K562 (cell line): ENCODE results near the gene CPSF6.

ENCODE experiments used
- BMI1 ChIP-seq: fragments of 150-350 bp; IDR thresholded peaks from 2 replicates; pipeline ENCODE4 v1.6.1; 2014; ENCODE audit warnings: low read length
- EP300 ChIP-seq: IDR thresholded peaks from 2 replicates; pipeline ENCODE4 v1.6.1; 2012; ENCODE audit warnings: low read length, improper control_type of control experiment
- HDAC2 ChIP-seq: fragments of 450-650 bp; IDR thresholded peaks from 2 replicates; pipeline ENCODE4 v1.6.1; 2016; ENCODE audit warnings: mild to moderate bottlenecking
- NFE2L1 ChIP-seq: fragments of 450-650 bp; IDR thresholded peaks from 2 replicates; pipeline ENCODE4 v1.6.1; 2016; ENCODE audit warnings: missing genetic modification characterization, low read depth, mild to moderate bottlenecking, missing compliant biosample characterization, moderate library complexity, borderline replicate concordance
- NR1H2 ChIP-seq: sonication (generic); formaldehyde crosslinking; IDR thresholded peaks from 2 replicates; pipeline ENCODE4 v1.4.0; 2020; ENCODE audit warnings: mild to moderate bottlenecking, missing genetic modification reagents
- TF ChIP-seq, protein P1 (sequence below): sonication (generic); formaldehyde crosslinking; IDR thresholded peaks from 2 replicates; pipeline ENCODE4 v1.8.0; 2022; ENCODE audit warnings: mild to moderate bottlenecking, low read depth, missing genetic modification reagents
- TF ChIP-seq, protein P2 (sequence below), 3 experiments: IDR thresholded peaks in 2 of 3; conservative IDR thresholded peaks in 1 of 3; 2 replicates each; pipeline ENCODE4 v1.5.1; 2011 to 2012; ENCODE audit warnings: low read length in 3 of 3, mild to moderate bottlenecking in 3 of 3, control low read depth in 2 of 3, improper control_type of control experiment in 1 of 3, inconsistent platforms in 1 of 3, low read depth in 1 of 3, mixed read lengths in 1 of 3, moderate library complexity in 1 of 3; ENCODE audit not compliant: insufficient read depth in 2 of 3

DNA sequence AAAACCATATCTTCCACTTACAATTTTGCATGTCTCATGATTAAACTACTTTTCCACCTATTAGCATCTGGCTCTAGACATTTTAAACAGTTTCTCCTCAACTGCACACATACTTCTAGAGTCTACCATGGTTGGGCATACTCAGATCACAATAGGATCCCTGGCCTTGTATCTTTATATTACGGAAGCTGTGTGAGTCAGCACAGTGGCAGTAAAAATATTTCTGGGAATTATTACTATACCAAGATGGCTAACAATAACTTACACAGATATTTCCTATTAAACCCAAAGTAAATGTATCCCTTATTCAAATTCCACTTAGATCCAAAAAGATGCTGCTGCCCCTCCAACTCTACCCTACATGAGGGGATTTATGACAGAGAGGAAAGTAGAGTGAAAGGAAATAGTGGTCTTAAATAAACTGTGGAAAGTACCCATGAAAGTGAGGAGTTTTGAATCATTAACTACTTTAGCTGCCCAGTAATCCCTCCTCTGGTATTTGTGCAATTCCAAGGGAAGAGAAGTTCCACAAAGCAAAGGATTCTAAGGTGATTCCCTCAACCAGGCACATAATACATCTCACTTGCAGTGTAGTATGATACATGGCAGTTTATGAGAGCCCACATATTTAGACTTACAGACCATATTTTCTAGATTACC lies 14.0 kb upstream of the CPSF6 start:
- no peak for TF ChIP-seq BMI1
- TF ChIP-seq EP300 = no peak
- TF ChIP-seq HDAC2 = no peak
- TF ChIP-seq, protein P1, sequence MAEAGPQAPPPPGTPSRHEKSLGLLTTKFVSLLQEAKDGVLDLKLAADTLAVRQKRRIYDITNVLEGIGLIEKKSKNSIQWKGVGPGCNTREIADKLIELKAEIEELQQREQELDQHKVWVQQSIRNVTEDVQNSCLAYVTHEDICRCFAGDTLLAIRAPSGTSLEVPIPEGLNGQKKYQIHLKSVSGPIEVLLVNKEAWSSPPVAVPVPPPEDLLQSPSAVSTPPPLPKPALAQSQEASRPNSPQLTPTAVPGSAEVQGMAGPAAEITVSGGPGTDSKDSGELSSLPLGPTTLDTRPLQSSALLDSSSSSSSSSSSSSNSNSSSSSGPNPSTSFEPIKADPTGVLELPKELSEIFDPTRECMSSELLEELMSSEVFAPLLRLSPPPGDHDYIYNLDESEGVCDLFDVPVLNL (CRISPR knock-in tag) = no peak
- TF ChIP-seq NFE2L1 = no peak
- no peak for TF ChIP-seq NR1H2 (CRISPR knock-in tag)
- TF ChIP-seq, protein P2, sequence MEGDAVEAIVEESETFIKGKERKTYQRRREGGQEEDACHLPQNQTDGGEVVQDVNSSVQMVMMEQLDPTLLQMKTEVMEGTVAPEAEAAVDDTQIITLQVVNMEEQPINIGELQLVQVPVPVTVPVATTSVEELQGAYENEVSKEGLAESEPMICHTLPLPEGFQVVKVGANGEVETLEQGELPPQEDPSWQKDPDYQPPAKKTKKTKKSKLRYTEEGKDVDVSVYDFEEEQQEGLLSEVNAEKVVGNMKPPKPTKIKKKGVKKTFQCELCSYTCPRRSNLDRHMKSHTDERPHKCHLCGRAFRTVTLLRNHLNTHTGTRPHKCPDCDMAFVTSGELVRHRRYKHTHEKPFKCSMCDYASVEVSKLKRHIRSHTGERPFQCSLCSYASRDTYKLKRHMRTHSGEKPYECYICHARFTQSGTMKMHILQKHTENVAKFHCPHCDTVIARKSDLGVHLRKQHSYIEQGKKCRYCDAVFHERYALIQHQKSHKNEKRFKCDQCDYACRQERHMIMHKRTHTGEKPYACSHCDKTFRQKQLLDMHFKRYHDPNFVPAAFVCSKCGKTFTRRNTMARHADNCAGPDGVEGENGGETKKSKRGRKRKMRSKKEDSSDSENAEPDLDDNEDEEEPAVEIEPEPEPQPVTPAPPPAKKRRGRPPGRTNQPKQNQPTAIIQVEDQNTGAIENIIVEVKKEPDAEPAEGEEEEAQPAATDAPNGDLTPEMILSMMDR (IDR thresholded peaks at IDR 0.05 in 2 of 3, conservative IDR thresholded peaks at IDR 0.05 in 1 of 3; ENCODE audit: insufficient read depth in 2 of 3, low read depth in 1 of 3, low read length in 3 of 3) = no peak
